CD4-positive, alpha-beta T cell (primary cell): ENCODE data around the gene TMPRSS11B. TPM values are rescaled to one million over a fixed set of nuclear protein-coding genes. Genes with fewer than 3 reads are reported as not detected.

Experiments used
- ATAC-seq: fragments of 200-7000 bp; cut with Tn5 transposase; one replicate; pipeline ENCODE4 v1.10.0; 2022; ENCODE audit warnings: mild to moderate bottlenecking; ENCODE audit not compliant: poor library complexity
- CTCF ChIA-PET: fragments of 350-600 bp; sonication (Branson Sonifier 250); formaldehyde crosslinking; loops from one replicate; lab custom pipeline; 2021; ENCODE audit warnings: antibody characterized with exemption, inconsistent platforms; lab: Charles Lee
- POLR2A ChIA-PET: fragments of 350-600 bp; sonication (Branson Sonifier 250); formaldehyde crosslinking; loops from one replicate; lab custom pipeline; 2021; ENCODE audit warnings: antibody characterized with exemption, inconsistent platforms; lab: Charles Lee
- DNase-seq, 14 experiments: peaks; one replicate each; pipeline ENCODE4 v3.0.0-alpha.2; 2013 to 2020; ENCODE audit warnings: mixed read lengths in 2 of 14
- H3K27ac ChIP-seq, 2 donors: one replicate each; pipeline versions ENCODE4 v1.5.1 to v1.7.0; 2013; ENCODE audit warnings: low read length in 2 of 2, low read depth in 1 of 2, mild to moderate bottlenecking in 1 of 2
- H3K27me3 ChIP-seq, 2 experiments: 1 replicate in 1 of 2; 2 replicates in 1 of 2; pipeline versions ENCODE4 v1.6.1 to v1.7.0; 2013; ENCODE audit warnings: low read length in 2 of 2, control low read depth in 1 of 2, mild to moderate bottlenecking in 1 of 2, moderate library complexity in 1 of 2; ENCODE audit not compliant: insufficient read depth in 2 of 2, control insufficient read depth in 1 of 2
- H3K36me3 ChIP-seq: one replicate; pipeline ENCODE4 v1.6.1; 2013; ENCODE audit warnings: low read length, control low read depth; ENCODE audit not compliant: insufficient read depth
- H3K4me1 ChIP-seq: one replicate; pipeline ENCODE4 v1.6.1; 2013; ENCODE audit warnings: low read length, control low read depth; ENCODE audit not compliant: insufficient read depth
- H3K4me3 ChIP-seq: one replicate; pipeline ENCODE4 v1.5.1; 2013; ENCODE audit warnings: mild to moderate bottlenecking, low read length, moderate library complexity
- H3K9me3 ChIP-seq, 2 experiments: 1 replicate in 1 of 2; 2 replicates in 1 of 2; pipeline versions ENCODE4 v1.6.1 to v1.7.0; 2013; ENCODE audit warnings: low read length in 2 of 2, mild to moderate bottlenecking in 2 of 2, control low read depth in 1 of 2, moderate library complexity in 1 of 2; ENCODE audit not compliant: control insufficient read depth in 1 of 2, insufficient read depth in 1 of 2
- H3K27ac Mint-ChIP-seq: one replicate; pipeline ENCODE4 v1.8.0; 2020; ENCODE audit warnings: mixed read lengths
- H3K27me3 Mint-ChIP-seq: one replicate; pipeline ENCODE4 v1.8.0; 2021; ENCODE audit warnings: mixed read lengths
- H3K36me3 Mint-ChIP-seq: one replicate; pipeline ENCODE4 v1.8.0; 2021; ENCODE audit warnings: low read depth, mixed read lengths
- H3K4me1 Mint-ChIP-seq: one replicate; pipeline ENCODE4 v1.8.0; 2021; ENCODE audit warnings: low read depth, mixed read lengths
- H3K4me3 Mint-ChIP-seq: one replicate; pipeline ENCODE4 v1.8.0; 2020; ENCODE audit warnings: mild to moderate bottlenecking, mixed read lengths
- H3K9me3 Mint-ChIP-seq: one replicate; pipeline ENCODE4 v1.8.0; 2020; ENCODE audit warnings: mixed read lengths
- CTCF ChIP-seq: fragments of 200-600 bp; IDR thresholded peaks from one replicate; pipeline ENCODE4 v1.8.0; 2022; ENCODE audit warnings: antibody characterized with exemption, mild to moderate bottlenecking
- intact Hi-C, 2 experiments: fragments of 100-400 bp; cut with DNase I in 1 of 2; cut with micrococcal nuclease in 1 of 2; formaldehyde crosslinking; loops; one replicate each; pipeline versions ENCODE4 v1.15.1 to v1.9.0; 2023 to 2025; cut with DNase I, micrococcal nuclease
- total RNA-seq, 174 experiments: library from RNA in 2 of 174; stranded (reverse) in 2 of 174; gene quantifications; one replicate each; pipeline ENCODE4 v1.2.3 and lab custom pipeline; 2021 to 2026

Gene TMPRSS11B
- total RNA-seq, 2 experiments from 2014 or later: not detected

DNA sequence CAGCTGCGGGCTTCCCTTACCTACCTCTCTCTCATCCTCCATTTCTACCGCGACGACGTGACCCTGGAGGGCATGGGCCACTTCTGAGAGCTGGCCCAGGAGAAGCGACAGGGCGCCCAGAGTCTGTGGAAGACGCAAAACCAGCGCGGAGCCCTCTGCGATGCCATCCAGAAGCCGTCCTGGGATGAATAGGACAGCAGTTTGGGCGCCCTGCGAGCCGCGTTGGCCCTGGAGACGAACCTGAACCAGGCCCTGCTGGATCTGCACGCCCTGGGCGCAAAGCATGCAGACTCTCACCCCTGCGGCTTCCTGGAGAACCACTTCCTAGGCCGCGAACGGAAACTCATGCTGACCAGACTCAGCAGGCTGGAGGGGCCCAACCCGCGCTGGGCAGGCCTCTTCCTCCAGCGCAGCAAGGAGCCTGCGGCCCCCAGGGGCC, 63.1 kb downstream of the TMPRSS11B start:
- H3K27ac ChIP-seq: no peak overlapping the region
- TF ChIP-seq CTCF: no peak
- DNase-seq: no peak
- H3K4me3 Mint-ChIP-seq: no peak overlapping the region
- H3K27me3 ChIP-seq: no peaks in the 10 kb centered on the region
- no peaks in the 10 kb centered on the region for H3K27me3 Mint-ChIP-seq
- H3K36me3 ChIP-seq: no peaks in the 10 kb centered on the region
- ATAC-seq: no peak
- H3K9me3 ChIP-seq: peaks cover 0 to 7% of the 10 kb centered on the region in 2 experiments
- no peaks in the 10 kb centered on the region for H3K4me1 ChIP-seq
- no peaks in the 10 kb centered on the region for H3K4me1 Mint-ChIP-seq
- no peaks in the 10 kb centered on the region for H3K36me3 Mint-ChIP-seq
- ChIA-PET POLR2A (no interaction called here), CTCF (no interaction called here)
- no peak overlapping the region for H3K4me3 ChIP-seq
- H3K27ac Mint-ChIP-seq: no peak overlapping the region
- intact Hi-C loops: loop anchor here in 1 of 2 experiments (5.0 kb wide), 1 partner anchor 195 kb away; no protein-coding TSS in a partner anchor
- H3K9me3 Mint-ChIP-seq: no peaks in the 10 kb centered on the region

DNA sequence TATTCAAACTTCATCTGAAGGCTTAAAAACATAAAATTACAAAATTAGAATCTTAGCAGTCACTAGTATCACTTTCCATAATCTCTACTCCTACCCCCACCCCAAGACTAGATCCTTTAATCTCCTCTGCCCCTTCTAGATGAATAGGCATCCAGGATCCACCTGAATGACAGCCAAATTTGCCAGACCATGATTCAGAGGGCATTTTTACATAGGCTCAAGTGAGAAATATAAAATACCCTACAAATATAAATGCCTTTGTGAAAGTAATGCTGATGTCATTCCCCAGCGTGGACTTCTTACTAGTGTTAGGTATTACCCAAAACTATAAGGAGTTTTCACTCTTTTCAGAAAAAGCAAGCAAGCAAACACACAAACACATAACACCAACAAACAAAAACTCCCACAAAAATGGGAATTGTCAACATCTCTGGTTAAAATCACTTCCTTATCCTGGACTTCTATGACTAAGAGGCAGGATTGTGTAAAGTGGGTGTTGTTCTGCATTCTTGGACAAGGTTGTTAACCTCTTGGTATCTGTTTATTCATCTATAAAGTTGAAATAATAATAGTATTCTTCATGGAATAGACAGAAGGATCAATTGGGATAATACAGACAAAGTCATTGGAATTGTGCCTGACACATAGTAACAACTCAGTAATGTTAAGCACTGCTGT, 64.5 kb downstream of the TMPRSS11B start:
- Mint-ChIP-seq H3K4me1 (no peaks in the 10 kb centered on the region), H3K27ac (no peak overlapping the region), H3K36me3 (no peaks in the 10 kb centered on the region), H3K27me3 (peaks cover 7% of the 10 kb centered on the region), H3K4me3 (no peak overlapping the region), H3K9me3 (no peaks in the 10 kb centered on the region)
- DNase-seq (no peak), ATAC-seq (no peak)
- H3K36me3 ChIP-seq: no peaks in the 10 kb centered on the region
- ChIA-PET CTCF (no interaction called here), POLR2A (no interaction called here)
- no peaks in the 10 kb centered on the region for H3K4me1 ChIP-seq
- H3K27ac ChIP-seq: no peak overlapping the region
- H3K4me3 ChIP-seq: no peak overlapping the region
- no peak for TF ChIP-seq CTCF
- no peaks in the 10 kb centered on the region for H3K27me3 ChIP-seq
- intact Hi-C loops: loop anchor here in 1 of 2 experiments (5.0 kb wide), 1 partner anchor 196 kb away; no protein-coding TSS in a partner anchor
- peaks cover 0 to 7% of the 10 kb centered on the region in 2 experiments for H3K9me3 ChIP-seq

DNA sequence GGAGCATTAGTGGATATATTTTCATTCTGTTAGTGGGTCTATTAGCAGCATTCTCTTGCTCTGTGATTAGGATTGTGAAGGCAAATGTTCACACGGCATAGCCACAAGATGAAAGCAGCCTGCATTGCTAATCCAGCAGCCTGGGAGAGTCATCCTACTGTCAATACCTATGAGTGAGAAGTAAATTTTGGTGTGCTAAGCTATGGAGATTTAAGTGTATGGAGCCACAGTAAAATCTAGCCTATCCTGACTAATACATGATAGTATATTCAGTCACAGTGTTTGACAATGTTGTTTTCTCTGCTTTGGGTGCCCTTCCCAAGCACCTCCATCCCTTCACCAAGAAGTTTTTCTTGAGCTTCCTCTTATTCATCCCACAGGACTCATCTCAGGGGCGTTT, 68.6 kb downstream of the TMPRSS11B start:
- no peak for DNase-seq
- no peak for ATAC-seq
- H3K27ac ChIP-seq: no peak overlapping the region
- no peaks in the 10 kb centered on the region for H3K36me3 ChIP-seq
- TF ChIP-seq CTCF: no peak
- H3K4me1 ChIP-seq: no peaks in the 10 kb centered on the region
- no peaks in the 10 kb centered on the region for H3K9me3 Mint-ChIP-seq
- H3K27me3 Mint-ChIP-seq: peaks cover 12% of the 10 kb centered on the region
- ChIA-PET CTCF (no interaction called here), POLR2A (no interaction called here)
- no peaks in the 10 kb centered on the region for H3K36me3 Mint-ChIP-seq
- no peak overlapping the region for H3K4me3 Mint-ChIP-seq
- intact Hi-C loops: loop anchor here (5.0 kb wide), 2 partner anchors 630 to 1090 kb away; partner anchors contain the start of gene CENPC (in 2 of the 2)
- H3K4me1 Mint-ChIP-seq: no peaks in the 10 kb centered on the region
- no peak overlapping the region for H3K4me3 ChIP-seq
- H3K27ac Mint-ChIP-seq: no peak overlapping the region
- no peaks in the 10 kb centered on the region for H3K9me3 ChIP-seq
- no peaks in the 10 kb centered on the region for H3K27me3 ChIP-seq

Other genes with a start within 250 kb of the TMPRSS11B start
- not detected for gene TMPRSS11F, start 115.8 kb downstream of the TMPRSS11B start, total RNA-seq
- 100 to 1,000 TPM; 383 to 389 TPM for gene YTHDC1, start 104.4 kb upstream of the TMPRSS11B start, total RNA-seq
- gene TMPRSS11E, start 201.8 kb upstream of the TMPRSS11B start, total RNA-seq: not detected